CD4-positive, alpha-beta T cell treated with Interleukin-12 subunit alpha and Interleukin-12 subunit beta, for 1 hour (primary cell): Measurements from ENCODE around the gene PACS1.

Experiments used
- DNase-seq: peaks from one replicate; pipeline ENCODE4 v3.0.0-alpha.2; 2020

The PACS1 gene

GRCh38 chr11:66281001-66281400 is 210.9 kb downstream of the PACS1 start:
- DNase-seq: no peak

DNA sequence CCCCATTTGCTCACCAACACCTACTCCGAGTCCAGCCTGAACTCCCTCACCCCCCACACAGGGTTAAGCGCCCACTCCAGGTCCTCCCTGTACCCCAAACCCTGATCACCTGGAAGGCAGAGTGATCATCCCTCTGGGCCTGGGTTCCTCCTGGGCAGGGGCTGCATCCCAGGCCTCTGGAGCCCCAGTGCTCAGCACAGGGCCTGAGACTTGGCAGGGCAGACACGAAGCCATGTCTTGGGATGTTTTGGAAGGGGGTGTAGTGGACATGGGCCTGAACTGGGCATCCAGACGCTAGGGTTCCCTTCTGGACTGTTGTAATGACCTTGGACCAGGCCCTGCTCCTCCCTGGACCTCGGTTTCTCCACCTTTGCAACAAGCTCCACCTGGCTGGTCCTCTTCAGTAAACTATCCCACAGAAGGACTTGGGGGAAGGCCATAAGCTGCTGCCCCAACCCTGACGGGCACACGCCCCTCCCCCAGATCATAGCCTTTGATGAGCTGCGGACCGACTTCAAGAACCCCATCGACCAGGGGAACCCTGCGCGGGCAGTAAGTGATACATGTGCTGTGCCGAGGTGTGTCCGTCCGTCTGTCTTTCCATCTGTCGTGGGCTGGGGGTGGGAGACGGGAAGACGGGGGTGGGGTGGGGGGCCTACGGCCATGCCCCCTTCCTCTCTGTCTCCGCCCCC is 211.8 kb downstream of the PACS1 start:
- no peak for DNase-seq

- DNase-seq: peak; percentile 99
Measured at GRCh38 chr11:66282468-66283455, 212.7 kb downstream of the PACS1 start.

DNA sequence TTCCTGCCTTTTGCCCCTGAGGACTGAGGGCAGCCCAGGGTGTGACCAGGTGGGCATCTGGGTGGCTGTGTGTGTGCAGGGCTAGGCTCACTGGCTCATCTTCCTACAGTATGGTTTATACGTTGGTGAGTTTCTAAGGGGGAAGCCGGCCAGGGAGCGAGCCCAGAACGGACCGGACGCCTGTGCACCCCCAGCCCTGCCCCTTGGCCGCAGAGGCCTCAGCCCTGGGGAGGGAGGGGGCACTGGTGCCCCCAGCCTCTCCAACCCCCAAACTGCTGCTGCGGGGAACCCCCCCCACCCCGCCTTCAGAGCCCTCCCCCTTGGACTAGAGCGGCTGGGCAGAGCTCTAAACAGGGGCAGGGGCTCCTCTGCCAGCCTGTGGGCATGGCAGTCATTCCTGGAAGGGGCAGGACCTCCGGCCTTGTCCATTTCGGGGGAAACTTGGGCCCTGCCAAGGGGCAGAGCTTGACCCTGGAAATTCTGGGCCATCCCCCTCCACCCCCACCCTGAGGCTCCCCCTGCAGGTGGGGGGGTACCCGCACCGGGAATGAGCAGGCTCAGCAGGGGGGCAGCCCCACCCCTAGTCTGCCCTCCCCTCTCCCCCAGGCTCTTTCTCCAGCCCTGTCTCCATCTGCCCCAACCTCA is 213.5 kb downstream of the PACS1 start:
- DNase-seq: no peak

- DNase-seq: no peak
Measured at GRCh38 chr11:66284526-66285078, 214.5 kb downstream of the PACS1 start.

GRCh38 chr11:66285250-66285947 is 215.3 kb downstream of the PACS1 start:
- DNase-seq: no peak

GRCh38 chr11:66286699-66287098 is 216.6 kb downstream of the PACS1 start:
- DNase-seq: no peak

DNA sequence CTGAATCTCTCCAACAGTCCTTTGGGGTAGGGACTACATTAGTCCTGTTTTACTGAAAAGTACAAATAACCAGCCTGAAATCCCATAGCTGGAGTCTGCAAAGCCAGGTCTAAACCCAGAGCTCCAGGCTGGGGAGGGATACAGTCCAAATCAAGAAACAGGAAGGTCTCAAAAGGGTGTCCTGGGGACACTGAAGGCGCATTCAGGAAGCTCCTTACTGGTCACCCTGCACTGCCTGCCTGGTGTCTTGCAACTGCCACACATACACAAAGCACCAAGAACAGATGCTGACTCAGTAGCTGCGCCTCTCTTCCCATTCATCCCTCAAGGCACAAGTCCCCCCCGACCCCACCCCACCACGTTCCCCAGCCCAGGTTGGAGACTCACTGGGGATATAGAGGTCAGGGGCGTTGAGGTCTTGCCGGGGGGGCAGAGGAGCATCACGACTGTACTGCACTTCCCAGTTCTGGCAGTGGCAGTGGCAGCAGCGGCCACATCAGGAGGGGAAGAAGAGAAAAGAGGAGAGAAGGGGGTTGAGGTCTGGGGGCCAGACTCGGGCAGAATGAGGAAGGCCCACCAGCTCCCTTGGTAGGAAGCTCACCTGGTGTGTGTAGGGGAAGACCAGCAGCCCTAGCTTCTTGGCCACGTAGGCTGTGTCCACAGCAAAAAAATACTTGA is 217.3 kb downstream of the PACS1 start:
- DNase-seq: no peak

- no peak for DNase-seq
Measured at GRCh38 chr11:66287889-66288670, 218.0 kb downstream of the PACS1 start.

DNA sequence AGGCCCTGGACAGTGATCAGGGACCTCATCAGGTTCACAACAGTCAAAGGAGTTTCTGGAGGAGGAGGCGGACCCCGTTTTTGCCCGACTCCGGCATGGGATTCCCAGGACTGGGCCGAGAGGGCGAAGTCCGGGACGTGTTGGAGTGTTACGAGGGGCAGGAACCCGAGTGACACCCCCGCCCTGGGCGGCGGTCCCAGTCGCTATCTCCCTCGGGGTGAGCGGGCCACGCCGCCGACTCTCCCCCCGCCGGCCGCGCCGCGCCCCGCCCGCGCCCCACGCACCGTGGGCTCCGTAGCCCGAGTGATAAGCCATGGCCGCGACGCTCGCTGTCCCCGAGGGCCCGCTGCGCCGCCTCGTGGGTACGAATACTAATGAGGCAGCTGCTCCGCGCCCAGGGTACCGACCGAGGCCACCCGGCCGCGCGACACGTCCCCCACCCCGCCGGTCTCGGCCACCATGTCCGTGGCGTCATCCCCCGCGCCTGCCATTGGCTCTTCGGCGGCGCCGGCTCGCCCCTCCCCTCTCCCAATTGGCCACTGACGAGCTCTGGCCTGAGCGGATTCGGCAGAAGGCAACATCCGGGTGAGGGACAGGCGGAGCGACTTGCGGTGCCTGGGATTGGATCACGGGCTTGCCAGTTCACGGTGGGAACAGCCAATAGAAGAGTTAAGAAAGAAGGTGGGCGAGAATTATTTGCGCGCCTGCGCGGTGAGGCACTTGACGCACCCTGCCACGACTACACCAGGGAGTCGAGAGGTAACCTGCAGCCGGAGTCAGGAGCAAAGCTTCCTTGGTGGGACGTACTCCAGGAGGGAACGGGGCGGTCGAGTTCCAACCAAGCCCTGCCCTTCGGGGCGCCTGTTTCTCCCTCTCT is 218.8 kb downstream of the PACS1 start, which contains the start of gene YIF1A:
TSS of gene YIF1A (minus strand) at position 473 of the 877 bp plus-strand sequence. CDS start at position 315, 158 bp downstream.
- DNase-seq: peak; percentile 99

DNA sequence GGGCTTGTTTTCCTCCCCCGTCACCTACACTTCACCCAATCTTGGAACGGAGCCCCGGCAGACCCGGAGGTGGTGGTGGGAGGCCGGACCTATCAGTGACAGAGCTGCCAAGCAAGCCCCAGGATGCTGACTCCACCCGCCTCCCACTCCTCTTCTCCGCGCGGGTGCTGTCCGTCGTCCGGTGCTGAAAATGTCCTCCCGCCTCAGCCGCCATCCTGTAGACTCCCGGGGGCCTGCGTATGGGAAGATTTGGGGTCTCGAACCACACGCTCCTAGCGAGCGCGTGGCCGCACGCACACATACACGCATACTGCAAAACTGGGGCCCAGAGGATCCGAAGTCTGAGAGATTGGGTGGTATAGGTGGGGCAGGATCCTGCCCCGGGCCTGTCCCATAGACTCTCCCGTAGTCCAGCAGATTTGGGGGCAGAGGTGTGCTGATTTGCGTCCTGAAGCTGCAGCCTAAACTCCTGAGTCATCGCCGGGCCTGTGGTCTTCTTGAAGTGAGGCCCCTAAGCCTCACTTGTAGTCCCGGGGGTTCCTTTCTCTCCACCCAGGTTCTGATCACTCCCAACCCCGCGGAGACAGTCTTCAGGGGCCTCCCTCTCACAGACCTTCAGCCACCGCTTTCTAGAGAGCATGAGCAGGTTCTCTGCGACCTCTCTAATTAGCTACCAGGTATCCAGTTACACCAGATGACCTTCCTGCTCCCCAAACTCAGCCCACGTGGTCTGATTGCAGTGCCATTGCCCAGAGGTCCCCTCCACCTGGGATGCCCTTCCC is 219.7 kb downstream of the PACS1 start:
- peak; percentile 83 for DNase-seq

DNA sequence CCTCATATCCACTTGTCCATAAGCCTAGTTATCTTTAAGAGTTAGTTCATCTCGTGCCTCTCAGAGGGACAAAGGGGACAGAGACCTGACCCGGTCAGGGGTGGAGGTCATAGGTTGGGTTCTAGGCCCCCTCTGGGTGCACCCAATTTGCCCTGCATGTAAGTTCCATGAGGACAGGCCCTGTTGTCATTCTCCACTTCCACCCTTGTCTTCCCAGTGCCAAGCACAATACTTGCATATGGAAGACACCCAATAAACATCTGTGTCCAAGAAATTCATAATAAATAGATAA is 220.2 kb downstream of the PACS1 start:
- DNase-seq: no peak

- DNase-seq: no peak
Measured at GRCh38 chr11:66291303-66291705, 221.2 kb downstream of the PACS1 start.

DNA sequence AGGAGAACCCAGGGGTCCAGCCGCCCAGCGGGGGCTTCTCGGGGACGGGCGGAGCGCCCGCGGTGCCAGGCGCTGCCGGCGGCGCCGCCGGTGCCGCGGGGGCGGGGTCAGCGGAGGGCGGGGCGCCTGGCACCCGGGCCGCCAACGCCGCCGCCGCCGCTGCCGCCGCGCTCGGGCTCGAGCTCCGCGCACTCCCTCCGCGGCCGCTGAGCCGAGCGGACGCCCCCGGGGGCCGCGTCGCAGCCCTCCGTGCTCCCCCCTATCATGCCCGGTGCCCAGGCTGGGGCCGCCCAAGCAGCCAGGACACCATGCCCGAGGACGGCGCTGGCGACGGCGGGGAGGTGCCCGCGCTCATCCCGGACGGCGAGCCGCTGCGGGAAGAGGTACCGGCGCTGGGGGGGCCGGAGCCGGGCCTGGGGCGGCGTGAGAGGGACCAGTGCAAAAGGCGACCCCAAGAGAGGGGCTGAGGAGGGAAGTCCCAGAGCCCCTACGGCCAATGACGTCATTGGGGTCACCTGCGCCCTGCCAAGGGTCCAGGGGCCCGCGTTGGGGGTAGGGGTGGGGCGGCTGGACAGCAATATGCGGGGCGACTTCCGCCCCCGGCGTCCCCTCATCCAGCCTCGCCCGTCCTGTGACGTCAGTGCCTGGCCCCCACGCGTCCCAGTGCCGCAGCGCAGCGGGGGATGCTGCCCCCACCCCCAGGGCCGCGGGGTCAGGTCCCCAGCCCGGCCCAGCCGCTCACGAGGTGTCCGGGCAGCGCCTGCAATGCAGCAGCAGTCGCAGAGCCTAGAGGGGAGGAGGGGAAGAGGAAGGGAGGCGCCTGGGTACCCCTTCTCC is 221.9 kb downstream of the PACS1 start, which contains the start of gene TMEM151A:
TSS of gene TMEM151A (plus strand) at position 189 of the 837 bp plus-strand sequence. CDS start at position 309, 120 bp downstream.
- DNase-seq: peak; percentile 44

- DNase-seq: no peak
Measured at GRCh38 chr11:66292543-66293332, 222.7 kb downstream of the PACS1 start.

DNA sequence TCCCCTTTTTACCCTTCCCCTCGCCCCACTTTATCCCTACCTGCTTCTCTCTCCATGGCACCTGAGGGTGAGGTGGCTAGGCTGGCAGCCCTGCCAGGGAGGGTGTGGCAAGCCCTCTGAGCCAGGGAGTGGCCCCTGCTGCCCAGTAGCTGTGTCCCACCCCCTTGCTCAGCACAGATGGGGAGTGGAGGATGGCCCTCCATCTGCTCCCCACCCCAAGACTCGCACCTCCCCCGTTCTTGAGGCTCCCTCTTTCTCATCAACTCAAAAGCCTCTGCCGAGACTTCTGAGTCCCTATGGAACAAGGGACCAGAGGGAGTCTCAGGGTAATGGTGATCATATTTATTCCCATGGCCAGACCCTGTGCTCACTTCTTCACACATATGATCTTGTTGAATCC is 223.3 kb downstream of the PACS1 start:
- DNase-seq: no peak
